GM19328 (cell line): Measurements from ENCODE around the gene HDAC4.

Experiments used
- ATAC-seq: cut with Tn5 transposase; IDR thresholded peaks from one replicate; pipeline ENCODE4 v1.9.1; 2021; ENCODE audit warnings: mild to moderate bottlenecking, moderate library complexity; ENCODE audit not compliant: unreplicated experiment

HDAC4 gene

DNA sequence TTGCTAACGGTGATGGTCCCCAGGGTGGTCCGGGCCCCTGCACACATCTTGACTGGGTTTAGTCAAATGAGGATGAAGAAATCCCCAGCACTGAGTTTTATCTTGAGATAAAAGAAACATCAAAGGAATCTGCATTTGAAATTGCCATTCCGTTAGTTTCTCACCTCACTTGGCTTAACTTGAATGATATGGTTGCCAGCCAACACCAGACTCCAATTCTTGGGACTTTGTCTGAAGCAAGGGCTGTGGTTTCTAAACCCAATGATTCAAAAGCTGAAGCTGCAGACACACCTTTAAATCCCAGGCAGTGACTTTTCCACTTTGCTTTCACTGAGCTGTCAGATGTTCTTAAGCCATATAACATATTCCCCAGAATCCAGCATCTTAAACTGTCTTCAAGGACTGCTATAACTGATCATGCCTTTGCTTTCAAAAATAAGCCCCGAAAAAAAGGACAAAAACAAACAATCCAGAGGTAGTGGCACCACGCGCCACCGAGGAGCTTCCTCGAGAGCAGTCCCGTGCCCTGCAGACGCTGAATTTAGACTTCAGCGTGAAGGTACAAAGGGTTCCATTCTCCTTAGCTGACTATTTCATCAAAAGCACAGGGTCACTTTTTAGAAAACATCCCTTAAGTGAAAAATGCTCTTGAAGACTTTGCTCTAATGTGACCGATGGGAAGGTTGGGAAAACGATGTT lies 189.3 kb downstream of the HDAC4 start:
- ATAC-seq, result no peak

DNA sequence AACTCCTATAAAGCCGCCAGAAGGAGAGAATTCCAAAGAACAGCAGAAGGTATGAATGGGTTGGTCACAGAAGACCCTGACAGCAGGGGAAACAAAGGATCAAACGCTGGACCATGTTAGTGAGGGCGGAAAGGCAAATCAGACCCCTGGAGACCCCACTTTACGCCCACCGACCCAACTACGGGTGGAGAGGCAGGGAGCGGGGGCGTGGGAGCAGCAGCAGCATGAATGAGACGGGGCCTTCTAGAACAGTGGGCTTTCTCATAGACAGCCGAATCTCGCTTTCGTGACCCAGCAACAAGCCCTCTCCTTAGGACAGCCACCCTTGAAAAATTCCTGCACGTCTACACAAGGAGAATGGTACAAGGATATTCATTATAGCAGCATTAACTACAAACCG lies 191.0 kb downstream of the HDAC4 start:
- ATAC-seq, result no peak

DNA sequence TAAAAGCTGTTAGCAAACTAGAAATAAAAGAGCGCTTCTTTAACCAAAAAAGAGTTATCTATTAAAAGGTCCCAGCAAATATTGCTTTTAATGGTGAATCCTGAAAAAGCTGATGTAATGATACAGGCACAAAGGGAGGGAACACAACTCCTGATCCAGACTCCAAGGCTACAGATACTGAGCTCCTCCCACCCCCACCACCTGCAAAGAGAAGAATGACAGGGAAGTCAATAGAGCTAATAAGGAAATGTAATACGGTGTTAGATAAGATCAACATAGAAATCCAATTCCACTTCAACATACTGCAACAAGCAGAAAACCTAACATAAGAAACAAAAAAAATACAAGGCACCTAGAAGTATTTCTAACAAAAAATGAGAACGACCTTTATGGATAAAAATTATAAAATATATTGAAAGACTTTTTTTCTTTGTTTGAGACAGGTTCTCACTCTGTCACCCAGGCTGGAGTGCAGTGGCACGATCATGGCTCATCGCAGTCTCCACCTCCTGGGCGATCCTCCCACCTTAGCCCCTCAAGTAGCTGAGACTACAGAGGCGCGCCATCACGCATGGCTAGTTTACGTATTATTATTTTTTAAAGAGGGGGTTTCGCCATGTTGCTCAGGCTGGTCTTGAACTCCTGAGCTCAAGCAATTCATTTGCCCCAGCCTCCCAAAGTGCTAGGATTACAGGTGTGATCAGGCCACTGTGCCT lies 192.2 kb downstream of the HDAC4 start:
- no peak for ATAC-seq

DNA sequence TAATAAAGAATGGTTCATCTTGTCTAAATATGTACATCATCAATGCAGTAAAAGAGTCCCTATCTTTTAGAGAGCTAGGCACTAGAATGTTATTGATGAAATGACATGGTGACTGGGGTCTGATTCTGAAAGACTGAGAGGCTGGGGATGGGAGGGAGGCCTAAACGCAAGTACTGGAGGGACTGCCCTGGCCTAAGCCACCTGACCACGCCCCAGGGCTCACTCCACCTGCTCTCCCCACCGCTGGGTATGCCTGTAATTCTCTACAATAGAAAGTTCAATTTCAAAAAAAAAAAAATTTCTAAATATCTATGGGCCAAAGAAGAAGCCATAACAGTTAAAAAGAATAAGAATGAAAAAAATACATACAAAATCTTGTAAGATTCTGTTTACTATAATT lies 194.0 kb downstream of the HDAC4 start:
- ATAC-seq, result no peak

DNA sequence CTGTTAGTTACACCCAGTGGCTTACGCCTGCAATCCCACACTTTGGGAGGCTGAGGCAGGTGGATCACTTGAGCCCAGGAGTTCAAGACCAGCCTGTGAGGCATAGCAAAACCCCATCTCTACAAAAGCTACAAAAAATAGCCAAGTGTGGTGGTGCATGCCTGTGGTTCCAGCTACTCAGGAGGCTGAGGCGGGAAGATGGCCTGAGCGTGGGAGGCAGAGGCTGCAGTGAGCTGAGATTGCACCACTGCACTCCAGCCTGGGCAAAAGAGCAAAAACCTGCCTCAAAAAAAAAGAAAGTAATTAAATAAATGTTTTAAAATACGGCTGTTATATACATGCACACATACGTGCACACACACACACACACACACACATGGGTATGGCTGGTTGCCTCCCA lies 194.8 kb downstream of the HDAC4 start:
- no peak for ATAC-seq

DNA sequence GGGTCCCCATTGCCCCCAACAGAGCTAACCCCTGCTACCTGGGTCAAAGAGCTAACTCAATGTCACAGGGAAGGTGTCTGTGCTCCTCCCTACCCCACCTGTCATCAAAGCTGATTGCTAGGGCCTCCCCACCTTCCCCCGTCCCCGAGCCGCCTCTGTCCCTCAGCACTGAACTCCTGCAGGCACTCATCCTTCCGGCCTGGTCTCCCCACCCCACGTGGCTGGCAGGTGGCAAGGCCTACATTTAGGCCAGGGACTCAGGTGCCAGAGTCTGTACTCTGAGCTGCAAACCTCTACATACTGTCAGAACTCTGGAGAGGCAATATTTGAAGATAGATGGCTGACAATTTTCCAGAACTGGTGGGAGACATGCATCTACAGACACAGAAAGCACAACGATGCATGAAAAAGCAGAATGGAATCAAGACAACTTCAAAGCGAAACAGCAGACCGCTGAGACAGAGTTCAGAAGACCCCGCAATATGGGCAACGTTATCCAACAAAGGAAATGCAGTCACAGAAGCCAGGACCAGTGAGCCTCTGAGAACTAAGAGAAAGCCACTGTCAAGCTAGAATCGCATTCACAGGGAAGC lies 195.8 kb downstream of the HDAC4 start:
- ATAC-seq, result no peak

DNA sequence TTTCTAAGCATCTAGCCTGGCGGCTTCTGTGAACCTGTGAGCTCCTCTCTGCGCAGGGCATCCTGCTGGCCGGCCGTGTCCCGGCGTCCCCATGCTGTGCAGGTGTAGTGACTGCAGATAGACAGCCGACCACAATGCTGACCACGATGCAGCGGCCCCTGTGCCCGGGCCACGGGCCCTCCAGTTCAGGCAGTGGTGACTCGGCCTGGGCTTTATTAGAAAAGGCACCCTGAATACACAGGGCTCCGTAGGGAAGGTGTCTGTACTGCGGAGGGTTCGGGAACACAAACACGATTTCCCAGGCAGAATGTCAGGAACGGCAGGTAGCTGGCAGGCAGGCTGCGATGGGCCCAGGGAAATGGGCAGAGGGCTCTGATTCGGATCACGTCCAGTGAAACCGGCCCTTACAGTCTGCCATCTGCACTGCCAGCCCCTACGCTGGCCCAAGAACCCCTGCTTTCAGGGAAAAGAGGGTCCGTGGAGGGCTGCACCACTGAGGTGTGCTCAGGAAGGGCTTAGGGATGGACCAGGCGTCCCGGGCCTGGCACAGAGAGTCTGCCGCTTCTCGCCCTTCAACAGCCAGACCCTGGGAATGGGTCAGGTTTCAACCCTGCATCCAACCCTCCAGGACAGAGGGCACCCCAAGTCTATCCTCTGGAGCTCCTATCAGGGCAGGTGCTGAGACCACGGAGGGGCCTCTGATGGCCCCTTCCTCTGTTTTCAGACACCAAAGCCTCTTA lies 196.5 kb downstream of the HDAC4 start:
- no peak for ATAC-seq

DNA sequence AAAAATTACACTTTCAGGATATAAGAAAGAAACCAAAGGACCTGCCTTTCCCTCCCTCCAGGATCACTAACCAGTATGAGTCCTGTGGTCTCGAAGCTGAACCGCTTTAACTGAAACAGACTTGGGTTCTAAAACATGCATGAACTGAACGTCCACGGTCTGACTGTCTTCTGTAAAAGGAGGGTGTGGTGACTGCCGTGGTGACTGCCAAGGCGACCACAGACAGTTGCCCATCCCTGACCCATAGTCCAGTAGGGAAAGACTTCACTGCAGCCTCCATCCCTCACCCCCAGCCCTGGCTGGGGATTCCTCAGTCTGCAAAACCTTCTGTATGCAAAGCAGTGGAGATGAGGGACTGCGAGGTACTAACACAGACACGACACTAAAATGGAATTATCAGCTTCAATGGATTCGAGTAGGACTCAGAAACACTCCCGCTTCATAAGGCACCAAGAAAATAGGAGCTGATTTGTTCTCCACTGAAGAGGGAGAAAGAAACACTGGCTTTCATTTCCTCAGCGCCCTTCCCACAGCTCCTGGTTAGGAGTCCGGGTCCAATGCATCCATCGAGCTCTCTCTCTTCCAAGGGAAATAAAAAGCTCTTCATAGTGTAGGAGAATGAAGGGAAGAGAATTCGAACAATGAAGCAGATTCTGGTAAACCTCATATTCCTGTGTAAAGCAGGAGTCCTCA lies 197.2 kb downstream of the HDAC4 start:
- no peak for ATAC-seq

DNA sequence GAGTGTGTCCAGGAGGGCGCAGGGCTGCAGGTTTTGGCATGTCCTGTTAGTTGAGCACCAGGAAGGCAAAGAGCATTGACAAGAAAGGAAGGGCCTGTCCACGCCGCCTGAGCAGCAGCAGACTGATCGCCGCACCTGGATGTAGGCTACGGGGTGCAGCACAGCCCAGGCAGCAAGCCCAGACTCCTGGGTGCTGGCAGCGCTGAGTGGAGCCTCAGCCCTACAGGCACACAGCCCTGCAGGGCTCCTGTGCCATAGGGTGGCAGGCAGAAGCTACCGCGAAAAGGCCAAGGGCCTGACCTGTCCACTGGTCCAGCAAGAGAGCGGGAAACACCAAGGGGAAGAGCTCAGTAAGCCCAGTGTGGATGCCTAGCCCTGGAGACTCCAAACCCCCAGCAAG lies 198.0 kb downstream of the HDAC4 start:
- ATAC-seq, result no peak

DNA sequence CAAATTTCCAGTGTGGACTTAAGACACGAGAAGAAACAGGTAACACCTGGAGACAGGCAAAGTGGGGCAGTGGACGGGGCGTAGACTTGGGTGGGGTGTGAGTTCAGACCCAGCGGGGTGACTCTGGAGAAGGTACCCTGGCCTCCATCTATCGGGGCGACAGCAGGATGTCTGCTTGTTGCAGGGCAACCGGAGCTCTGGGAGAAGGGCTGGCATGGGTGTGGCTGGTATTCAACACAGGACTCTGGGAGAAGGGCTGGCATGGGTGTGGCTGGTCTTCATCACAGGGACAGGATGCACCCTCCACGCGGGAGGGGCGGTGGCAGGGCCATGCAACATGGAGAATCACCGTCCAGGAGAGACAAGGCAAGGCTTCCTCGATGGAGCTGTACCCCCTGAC lies 198.5 kb downstream of the HDAC4 start:
- no peak for ATAC-seq

DNA sequence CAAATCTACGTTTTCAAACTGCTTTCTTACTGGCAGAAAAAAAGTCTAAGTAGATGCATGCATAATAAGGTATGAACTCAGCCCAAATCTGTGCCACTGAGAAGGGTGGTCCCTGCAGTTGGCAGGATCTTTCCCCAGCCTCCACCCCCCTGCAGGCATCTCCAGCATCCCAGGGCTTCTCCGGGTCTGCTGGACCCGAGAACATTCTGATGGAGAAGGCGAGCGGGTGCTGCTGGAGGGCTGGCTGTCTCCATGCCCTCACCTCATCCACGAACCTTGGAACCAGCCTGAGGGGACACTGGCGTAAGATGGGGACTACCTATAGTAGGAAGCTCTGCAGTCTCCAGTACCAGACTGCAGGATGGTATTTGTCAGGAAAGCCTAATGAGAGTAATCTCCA lies 198.9 kb downstream of the HDAC4 start:
- no peak for ATAC-seq

DNA sequence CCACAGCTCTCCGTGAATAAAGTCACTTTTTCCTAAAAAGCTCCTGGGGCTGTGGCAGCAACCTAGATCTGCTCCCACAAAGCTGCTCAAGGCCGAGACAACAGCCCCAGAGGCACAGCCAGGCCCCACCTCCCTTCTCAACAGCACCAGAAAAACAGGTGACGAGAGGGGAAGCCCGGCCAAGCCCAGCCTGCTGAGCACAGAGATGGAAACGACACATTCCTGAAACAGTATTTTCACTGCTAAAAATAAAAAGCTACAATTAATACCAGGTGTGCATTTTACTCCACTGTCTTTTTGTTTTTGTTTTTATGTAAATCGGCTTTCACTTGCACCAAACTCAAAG lies 199.3 kb downstream of the HDAC4 start:
- no peak for ATAC-seq

DNA sequence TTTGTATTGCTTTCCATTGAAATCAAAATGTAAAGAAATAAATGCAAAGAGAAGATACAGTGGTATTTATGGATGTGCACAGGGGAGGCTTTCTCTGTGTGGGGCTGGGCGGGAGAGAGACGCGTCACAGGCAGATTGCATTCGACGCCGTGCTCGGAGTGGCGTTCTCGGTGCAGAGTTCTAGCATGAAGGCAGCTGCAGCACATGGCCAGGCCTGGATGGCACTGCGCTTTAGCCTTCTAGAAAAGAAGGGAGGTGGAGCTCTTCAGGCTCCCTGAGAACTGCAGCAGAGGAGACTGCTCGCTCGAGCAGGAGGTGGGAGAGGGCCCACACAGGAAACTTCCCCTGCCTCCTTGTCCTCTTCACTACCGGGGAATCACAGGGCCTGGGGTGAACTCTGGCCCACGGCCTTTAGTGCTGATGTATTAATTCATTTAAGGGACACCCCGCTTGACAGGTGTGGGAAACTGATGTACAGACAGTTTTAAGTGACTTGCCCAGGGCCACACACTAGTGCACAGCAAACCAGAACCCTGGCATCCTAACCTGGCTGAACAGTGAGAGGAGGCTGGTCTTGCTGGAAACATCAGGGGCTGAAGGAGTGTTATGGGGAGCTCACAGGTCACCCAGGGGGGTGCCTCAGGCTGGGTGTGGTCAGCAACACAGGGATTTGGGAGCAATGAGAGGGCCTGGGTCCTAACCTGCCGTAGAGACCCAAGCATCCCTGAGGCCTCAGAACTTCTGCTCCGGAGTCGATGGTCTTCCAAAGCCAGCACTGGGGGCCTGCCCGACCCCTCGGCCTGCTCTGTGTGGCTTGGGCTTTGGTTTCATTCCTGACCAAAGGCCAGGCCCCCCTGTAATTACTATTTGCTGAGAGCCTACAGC lies 199.9 kb downstream of the HDAC4 start:
- ATAC-seq, result no peak

DNA sequence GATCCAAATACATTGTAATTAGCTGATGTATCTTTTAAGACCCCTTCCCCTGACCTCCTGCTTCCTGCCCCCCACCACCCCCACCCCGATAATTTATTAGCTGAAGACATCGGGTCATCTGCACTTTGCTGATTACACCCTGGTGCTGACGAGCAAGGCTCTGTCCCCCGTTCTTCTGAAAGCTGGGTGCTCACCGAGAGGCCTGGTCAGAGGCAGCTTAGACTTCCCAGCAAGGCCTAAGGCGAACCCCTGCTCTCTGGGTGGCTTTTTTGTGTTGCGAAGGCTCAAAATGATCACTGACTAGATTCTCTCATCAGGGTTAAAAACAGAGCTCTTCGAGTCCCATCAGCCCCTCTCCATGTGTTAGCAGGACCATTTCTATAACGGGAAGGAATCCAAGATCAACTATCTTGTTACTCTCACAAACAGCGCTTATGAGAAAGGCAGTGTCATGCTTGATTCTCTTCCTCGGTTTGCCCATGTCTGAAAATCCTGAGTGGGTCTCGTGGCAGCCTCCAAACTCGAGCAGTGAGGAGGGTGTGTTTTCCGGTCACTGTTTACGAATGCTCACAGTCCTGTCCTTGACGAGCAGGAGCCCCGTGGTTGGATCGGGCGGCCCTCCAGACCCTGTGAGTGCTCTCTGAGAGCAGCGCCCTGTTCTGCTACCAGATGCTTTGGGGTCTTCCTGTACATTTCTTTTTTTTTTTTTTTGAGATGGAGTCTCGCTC lies 201.6 kb downstream of the HDAC4 start:
- ATAC-seq, result no peak

DNA sequence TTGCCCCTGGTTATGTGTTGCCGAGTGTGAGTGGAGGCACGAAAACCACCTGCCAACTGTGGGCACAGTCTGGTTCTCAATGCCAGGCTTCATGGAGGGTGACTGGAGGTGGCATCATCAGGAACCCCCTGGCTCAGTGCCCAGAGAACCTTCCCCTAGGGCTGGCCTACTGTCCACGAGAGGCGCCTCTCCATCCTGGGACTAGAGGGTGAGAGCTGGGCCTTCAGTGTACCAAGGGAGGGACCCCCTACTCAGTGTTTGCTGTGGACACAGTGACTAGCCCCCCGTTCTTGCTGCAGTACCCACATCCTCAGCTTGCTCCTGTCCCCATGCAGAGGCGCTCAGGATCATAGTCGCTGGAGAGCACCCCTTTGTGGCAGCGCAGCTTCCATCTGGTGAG lies 202.6 kb downstream of the HDAC4 start:
- no peak for ATAC-seq

DNA sequence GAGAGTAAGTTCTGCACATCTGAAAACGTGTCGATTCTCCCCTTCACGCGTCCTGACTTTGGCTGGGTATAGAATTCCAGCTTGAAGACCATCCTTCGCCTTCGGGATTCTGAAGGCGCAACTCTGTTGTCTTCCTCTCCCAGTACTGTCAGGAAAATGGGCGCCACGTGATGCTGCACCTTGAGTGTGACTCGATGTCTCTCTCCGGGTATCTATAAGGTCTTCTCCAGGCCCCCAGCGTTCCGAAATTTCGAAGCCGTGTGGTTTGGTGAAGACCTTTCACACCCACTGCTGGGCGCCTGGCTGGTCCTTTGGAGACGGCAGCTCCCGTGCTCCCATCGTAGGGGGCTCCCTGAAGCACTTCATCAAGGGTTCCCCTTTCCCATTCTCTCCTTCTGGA lies 203.7 kb downstream of the HDAC4 start:
- ATAC-seq, result no peak

DNA sequence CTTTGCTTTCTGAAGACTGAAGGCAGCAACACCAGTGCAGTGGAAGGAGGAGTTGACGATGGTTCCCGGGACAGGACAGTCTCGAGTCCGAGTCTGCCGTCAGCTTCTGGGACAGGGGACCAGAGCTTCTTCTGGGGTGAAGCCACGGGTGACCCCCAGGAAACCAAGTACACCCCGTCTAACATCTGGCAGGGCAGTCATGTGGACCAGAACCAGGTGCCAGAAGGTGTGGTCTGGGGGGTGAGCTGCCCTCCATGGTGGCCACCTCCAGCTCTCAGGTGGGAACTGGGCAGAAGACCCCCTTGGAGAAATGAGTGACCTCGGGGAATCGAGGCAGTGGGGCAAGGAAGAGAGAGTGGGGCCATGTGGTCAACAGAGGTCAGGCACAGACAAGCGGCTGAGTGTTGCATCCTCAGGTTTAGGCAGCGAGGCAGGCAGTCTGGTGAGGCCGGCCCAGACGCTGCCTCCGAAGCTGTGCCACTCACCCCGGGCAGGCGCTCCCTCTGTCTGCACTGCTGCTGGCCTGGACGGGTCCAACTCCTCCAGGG lies 204.3 kb downstream of the HDAC4 start:
- no peak for ATAC-seq

DNA sequence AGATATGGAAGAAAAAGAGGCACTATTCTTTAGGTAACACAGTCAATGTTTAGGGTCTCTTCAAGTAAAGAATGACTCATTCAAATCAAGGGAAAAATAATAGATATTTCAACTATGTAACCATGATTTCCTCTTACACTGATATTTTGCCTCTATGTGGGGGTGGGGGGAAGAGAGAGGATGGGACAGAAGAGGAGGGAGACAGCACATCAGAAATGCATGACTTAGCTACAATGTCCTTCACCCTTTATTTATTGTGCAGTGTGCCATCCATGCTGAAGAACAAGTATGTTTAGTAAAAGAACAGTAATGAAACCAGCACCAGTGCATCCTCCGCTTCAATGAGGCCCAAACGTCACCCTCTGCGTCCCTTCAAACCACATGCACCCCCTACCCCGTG lies 204.8 kb downstream of the HDAC4 start:
- no peak for ATAC-seq

DNA sequence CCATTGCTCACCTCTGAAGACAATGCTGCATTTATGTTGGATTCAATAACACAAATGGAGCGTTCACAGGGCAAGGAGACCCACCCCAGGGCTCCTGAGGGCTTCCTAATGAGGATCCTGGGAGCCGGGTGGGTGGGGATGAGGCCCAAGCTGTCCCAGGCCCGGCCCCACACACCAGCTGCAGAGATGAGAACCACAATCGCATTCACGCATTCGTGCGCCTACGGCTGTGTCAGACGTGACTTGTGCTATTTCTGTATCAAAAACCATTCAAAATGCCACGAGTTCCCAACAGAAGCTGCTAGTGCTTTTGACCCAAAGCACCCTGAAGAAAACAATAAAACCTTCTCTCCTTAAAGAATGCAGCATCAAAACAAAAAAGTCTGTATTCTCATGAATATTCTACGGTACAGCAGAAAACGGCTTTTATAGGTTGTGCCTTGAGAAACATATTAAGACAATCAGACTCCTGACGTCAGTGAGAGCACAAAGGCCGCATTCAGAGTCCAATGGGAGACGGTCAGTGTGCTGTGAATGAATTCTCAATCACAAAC lies 205.4 kb downstream of the HDAC4 start:
- ATAC-seq, result no peak
